ENCODE data around the gene SAFB. TPM values are rescaled to one million over a fixed set of nuclear protein-coding genes. Genes with fewer than 3 reads are reported as not detected.
"Not testable (repeated sequence)": the region's sequence is repeated elsewhere in the genome, so short reads cannot be mapped to it uniquely, and the experiment has no call there.

Gene SAFB
- total RNA-seq, 1 donor from 2014 or later = 97.1 TPM

- DNase-seq (ENCODE audit: extremely low spot score, unreplicated experiment) = no peak
- peaks cover 26% of the 10 kb centered on the region for H3K36me3 Mint-ChIP-seq (ENCODE audit: unreplicated experiment)
- H3K4me3 Mint-ChIP-seq (ENCODE audit: unreplicated experiment) = no peak overlapping the region
- H3K27ac Mint-ChIP-seq (ENCODE audit: unreplicated experiment) = no peak overlapping the region
- no peak for TF ChIP-seq CTCF (IDR thresholded peaks at IDR 0.05)
- no peaks in the 10 kb centered on the region for H3K4me1 Mint-ChIP-seq (ENCODE audit: unreplicated experiment)
- no peaks in the 10 kb centered on the region for H3K9me3 Mint-ChIP-seq (ENCODE audit: unreplicated experiment)
- H3K27me3 Mint-ChIP-seq (ENCODE audit: unreplicated experiment) = no peaks in the 10 kb centered on the region
These were observed 75.2 kb downstream of the SAFB start for GRCh38 chr19:5697890-5698634.

GRCh38 chr19:5698635-5699422 lies 75.9 kb downstream of the SAFB start:
- Mint-ChIP-seq H3K4me1 (ENCODE audit: unreplicated experiment) (no peaks in the 10 kb centered on the region), H3K9me3 (ENCODE audit: unreplicated experiment) (no peaks in the 10 kb centered on the region), H3K4me3 (ENCODE audit: unreplicated experiment) (no peak overlapping the region), H3K36me3 (ENCODE audit: unreplicated experiment) (peaks cover 33% of the 10 kb centered on the region), H3K27ac (ENCODE audit: unreplicated experiment) (no peak overlapping the region), H3K27me3 (ENCODE audit: unreplicated experiment) (no peaks in the 10 kb centered on the region)
- DNase-seq (ENCODE audit: extremely low spot score, unreplicated experiment) = no peak
- TF ChIP-seq CTCF (IDR thresholded peaks at IDR 0.05) = no peak

GRCh38 chr19:5700455-5701092 lies 77.7 kb downstream of the SAFB start:
- Mint-ChIP-seq H3K36me3 (ENCODE audit: unreplicated experiment) (peaks cover 27% of the 10 kb centered on the region), H3K27me3 (ENCODE audit: unreplicated experiment) (no peaks in the 10 kb centered on the region), H3K27ac (ENCODE audit: unreplicated experiment) (no peak overlapping the region), H3K4me3 (ENCODE audit: unreplicated experiment) (no peak overlapping the region), H3K9me3 (ENCODE audit: unreplicated experiment) (no peaks in the 10 kb centered on the region), H3K4me1 (ENCODE audit: unreplicated experiment) (no peaks in the 10 kb centered on the region)
- TF ChIP-seq CTCF (IDR thresholded peaks at IDR 0.05) = no peak
- no peak for DNase-seq (ENCODE audit: extremely low spot score, unreplicated experiment)

- H3K27ac Mint-ChIP-seq (ENCODE audit: unreplicated experiment); H3K4me1 Mint-ChIP-seq (ENCODE audit: unreplicated experiment); H3K27me3 Mint-ChIP-seq (ENCODE audit: unreplicated experiment); H3K9me3 Mint-ChIP-seq (ENCODE audit: unreplicated experiment); H3K4me3 Mint-ChIP-seq (ENCODE audit: unreplicated experiment); DNase-seq (ENCODE audit: extremely low spot score, unreplicated experiment): not testable (repeated sequence)
- peaks cover 29% of the 10 kb centered on the region for H3K36me3 Mint-ChIP-seq (ENCODE audit: unreplicated experiment)
These were observed 79.1 kb downstream of the SAFB start for GRCh38 chr19:5702053-5702410.

- Mint-ChIP-seq H3K4me1 (ENCODE audit: unreplicated experiment) (no peaks in the 10 kb centered on the region), H3K9me3 (ENCODE audit: unreplicated experiment) (no peaks in the 10 kb centered on the region), H3K27me3 (ENCODE audit: unreplicated experiment) (no peaks in the 10 kb centered on the region), H3K36me3 (ENCODE audit: unreplicated experiment) (peaks cover 23% of the 10 kb centered on the region), H3K4me3 (ENCODE audit: unreplicated experiment) (no peak overlapping the region), H3K27ac (ENCODE audit: unreplicated experiment) (no peak overlapping the region)
- TF ChIP-seq CTCF (IDR thresholded peaks at IDR 0.05) = no peak
- DNase-seq (ENCODE audit: extremely low spot score, unreplicated experiment) = peak; percentile 81
These were observed 81.2 kb downstream of the SAFB start for GRCh38 chr19:5703819-5704818.

Measured in osteocyte (in vitro differentiated cells).